Activated CD4-positive, alpha-beta T cell treated with anti-CD3 and anti-CD28 coated beads, Interleukin-2, amount 10 ng/mL, durations not matched to agents 7 days and 5 days (primary cell): Measurements from ENCODE around the gene CYB5B. TPM values are rescaled to one million over a fixed set of nuclear protein-coding genes. Genes with fewer than 3 reads are reported as not detected.

ENCODE experiments used
- total RNA-seq, 2 experiments: library from RNA; stranded (reverse); gene quantifications; one replicate each; pipeline ENCODE4 v1.2.3, GENCODE V29; 2021

CYB5B gene
- total RNA-seq, 2 experiments from 2014 or later: 157 to 178 TPM

Other genes starting within 250 kb of the CYB5B start
- 10 to 100 TPM; 20.2 to 25.3 TPM for gene SNTB2, start 237.5 kb upstream of the CYB5B start, total RNA-seq
- gene VPS4A, start 113.3 kb upstream of the CYB5B start, total RNA-seq: 10 to 100 TPM; 33.4 to 35.4 TPM
- gene PDF, start 94.0 kb upstream of the CYB5B start, total RNA-seq: 10 to 100 TPM in 1 of 2 experiments, 1 to 10 TPM in 1; 9.1 to 15.2 TPM
- 10 to 100 TPM; 31.5 to 32.9 TPM for gene COG8, start 85.1 kb upstream of the CYB5B start, total RNA-seq
- gene NIP7, start 84.8 kb upstream of the CYB5B start, total RNA-seq: 10 to 100 TPM; 36.5 to 38.0 TPM
- gene TMED6, start 72.8 kb upstream of the CYB5B start, total RNA-seq: 1 to 10 TPM; 1.0 to 1.3 TPM
- 10 to 100 TPM; 41.3 to 53.1 TPM for gene TERF2, start 38.6 kb upstream of the CYB5B start, total RNA-seq
- gene NFAT5, start 141.3 kb downstream of the CYB5B start, total RNA-seq: 10 to 100 TPM; 18.5 to 19.5 TPM